ENCODE results near the gene TTC39A. TPM values are rescaled to one million over a fixed set of nuclear protein-coding genes. Genes with fewer than 3 reads are reported as not detected.
A peak's percentile ranks its signal among the peaks of the same experiment; 100 is the strongest.

TTC39A gene
- total and polyA plus RNA-seq, 4 experiments from 2014 or later = not detected

GRCh38 chr1:51336711-51337110 is 6.3 kb upstream of the TTC39A start:
- Histone ChIP-seq H3K27ac (ENCODE audit: low read depth, low read length) (no peak overlapping the region), H3K9me3 (ENCODE audit: control insufficient read depth in 1 of 2, low read length in 2 of 2) (no peaks in the 10 kb centered on the region), H3K36me3 (ENCODE audit: insufficient read depth, low read length) (no peaks in the 10 kb centered on the region), H3K4me3 (ENCODE audit: low read length in 2 of 2) (no peak overlapping the region), H3K27me3 (ENCODE audit: insufficient read depth, low read length) (no peaks in the 10 kb centered on the region), H3K4me1 (ENCODE audit: insufficient read depth, low read length) (no peaks in the 10 kb centered on the region)
- ChIA-PET POLR2A (ENCODE audit: partially characterized antibody) (no interaction called here), CTCF (ENCODE audit: partially characterized antibody) (no interaction called here)
- H3K9me3 Mint-ChIP-seq = peaks cover 0 to 2% (median 0%) of the 10 kb centered on the region in 8 donors
- DNase-seq = no peak
- no peaks in the 10 kb centered on the region for H3K4me1 Mint-ChIP-seq
- no peak overlapping the region for H3K27ac Mint-ChIP-seq
- peaks cover 0 to 16% of the 10 kb centered on the region in 2 donors for H3K27me3 Mint-ChIP-seq
- no peaks in the 10 kb centered on the region for H3K36me3 Mint-ChIP-seq
- no peak overlapping the region for H3K4me3 Mint-ChIP-seq
- intact Hi-C loops (cut with micrococcal nuclease) = no loop called here

GRCh38 chr1:51336004-51336403 is 5.6 kb upstream of the TTC39A start:
- POLR2A ChIA-PET (ENCODE audit: partially characterized antibody) = no interaction called here
- no peak overlapping the region for H3K27ac Mint-ChIP-seq
- peaks cover 3 to 4% (median 3%) of the 10 kb centered on the region in 4 donors for H3K4me1 Mint-ChIP-seq
- Histone ChIP-seq H3K36me3 (ENCODE audit: insufficient read depth, low read length) (no peaks in the 10 kb centered on the region), H3K4me3 (ENCODE audit: low read length in 2 of 2) (no peak overlapping the region), H3K27me3 (ENCODE audit: insufficient read depth, low read length) (peaks cover 3% of the 10 kb centered on the region), H3K4me1 (ENCODE audit: insufficient read depth, low read length) (peaks cover under 1% of the 10 kb centered on the region), H3K9me3 (ENCODE audit: control insufficient read depth in 1 of 2, low read length in 2 of 2) (no peaks in the 10 kb centered on the region), H3K27ac (ENCODE audit: low read depth, low read length) (no peak overlapping the region)
- peaks cover 0 to 2% of the 10 kb centered on the region in 2 donors for H3K36me3 Mint-ChIP-seq
- H3K9me3 Mint-ChIP-seq = peaks cover 0 to 2% (median 0%) of the 10 kb centered on the region in 8 donors
- intact Hi-C loops (cut with micrococcal nuclease) = no loop called here
- CTCF ChIA-PET (ENCODE audit: partially characterized antibody) = no interaction called here
- H3K27me3 Mint-ChIP-seq = peaks cover 4 to 16% of the 10 kb centered on the region in 2 donors
- no peak for DNase-seq
- H3K4me3 Mint-ChIP-seq = no peak overlapping the region

DNA sequence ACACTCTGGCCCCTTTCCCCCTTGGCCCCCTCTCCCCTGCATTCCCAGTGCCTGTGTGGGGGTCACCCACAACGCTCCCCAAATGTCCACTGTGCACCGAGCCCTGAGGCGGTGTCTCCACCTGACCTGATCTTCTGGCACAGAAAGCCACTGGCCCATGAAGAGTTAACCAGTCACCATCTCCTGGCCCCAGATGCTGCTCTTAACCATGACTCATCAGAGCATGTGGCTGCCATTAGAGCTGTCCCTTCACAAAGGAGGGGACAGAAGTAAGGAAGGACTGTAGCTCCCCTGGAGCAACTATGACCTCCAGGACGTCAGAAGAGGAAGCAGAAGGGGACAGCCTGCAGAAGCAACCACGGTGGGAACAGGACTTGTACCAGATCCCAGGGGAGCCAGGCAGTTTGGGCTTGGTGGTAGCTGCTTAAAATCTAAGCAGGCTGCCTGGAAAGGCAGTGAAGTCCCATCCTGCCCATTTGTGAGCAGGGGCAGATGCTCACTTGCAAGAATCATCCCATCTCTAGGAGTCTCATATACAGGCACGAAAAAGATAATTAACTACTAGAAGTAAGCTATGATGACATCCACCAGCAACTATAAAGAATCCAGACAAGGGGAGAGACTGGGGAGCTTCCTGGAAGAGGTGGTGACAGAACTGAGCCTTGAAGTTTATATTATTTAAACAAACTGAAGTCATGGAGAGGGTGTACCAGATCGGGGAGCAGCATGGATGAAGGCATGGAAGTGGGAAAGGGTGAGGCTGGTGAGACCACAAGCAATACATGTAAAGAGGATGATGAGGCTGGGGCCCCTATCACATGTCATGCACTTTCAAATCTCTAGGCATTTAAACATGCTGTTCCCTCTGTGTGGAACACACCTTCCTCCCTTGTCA is 1.1 kb upstream of the TTC39A start:
- no peak overlapping the region for H3K27ac ChIP-seq (ENCODE audit: low read depth, low read length)
- peaks cover 0 to 3% (median 0%) of the 10 kb centered on the region in 8 donors for H3K9me3 Mint-ChIP-seq
- no peaks in the 10 kb centered on the region for H3K36me3 ChIP-seq (ENCODE audit: insufficient read depth, low read length)
- no peak overlapping the region for H3K4me3 ChIP-seq (ENCODE audit: low read length in 2 of 2)
- peaks cover 2% of the 10 kb centered on the region in 2 donors for H3K36me3 Mint-ChIP-seq
- DNase-seq = no peak
- intact Hi-C loops (cut with micrococcal nuclease) = no loop called here
- peaks cover 3 to 13% (median 8%) of the 10 kb centered on the region in 4 donors for H3K4me1 Mint-ChIP-seq
- H3K27ac Mint-ChIP-seq = peak overlapping the region in 1 of 7 donors; percentile 64
- H3K4me3 Mint-ChIP-seq = peak overlapping the region; percentile 72 to 90 (median 83)
- no peaks in the 10 kb centered on the region for H3K9me3 ChIP-seq (ENCODE audit: control insufficient read depth in 1 of 2, low read length in 2 of 2)
- H3K27me3 ChIP-seq (ENCODE audit: insufficient read depth, low read length) = peaks cover 14% of the 10 kb centered on the region
- peaks cover 15 to 26% of the 10 kb centered on the region in 2 donors for H3K27me3 Mint-ChIP-seq
- peaks cover 5% of the 10 kb centered on the region for H3K4me1 ChIP-seq (ENCODE audit: insufficient read depth, low read length)
- CTCF ChIA-PET (ENCODE audit: partially characterized antibody) = no interaction called here
- POLR2A ChIA-PET (ENCODE audit: partially characterized antibody) = interaction anchor here (0.5 kb wide), 1 partner anchor 115 kb away, joined by 4 read pairs; no protein-coding TSS in a partner anchor

- CTCF ChIA-PET (ENCODE audit: partially characterized antibody) = no interaction called here
Measured at GRCh38 chr1:51329443-51330325, 678 bp downstream of the TTC39A start.

GRCh38 chr1:51328926-51329325 is 1.4 kb downstream of the TTC39A start:
- peaks cover 14% of the 10 kb centered on the region for H3K27me3 ChIP-seq (ENCODE audit: insufficient read depth, low read length)
- no peak overlapping the region for H3K4me3 ChIP-seq (ENCODE audit: low read length in 2 of 2)
- ChIA-PET CTCF (ENCODE audit: partially characterized antibody) (no interaction called here), POLR2A (ENCODE audit: partially characterized antibody) (no interaction called here)
- Mint-ChIP-seq H3K9me3 (peaks cover 0 to 3% (median 0%) of the 10 kb centered on the region in 8 donors), H3K4me3 (peak overlapping the region in 6 of 8 donors; percentile 43 to 73 (median 58)), H3K27ac (no peak overlapping the region), H3K36me3 (peaks cover 2% of the 10 kb centered on the region in 2 donors), H3K4me1 (peaks cover 3 to 13% (median 8%) of the 10 kb centered on the region in 4 donors), H3K27me3 (peaks cover 19 to 27% of the 10 kb centered on the region in 2 donors)
- intact Hi-C loops (cut with micrococcal nuclease) = no loop called here
- H3K9me3 ChIP-seq (ENCODE audit: control insufficient read depth in 1 of 2, low read length in 2 of 2) = no peaks in the 10 kb centered on the region
- no peaks in the 10 kb centered on the region for H3K36me3 ChIP-seq (ENCODE audit: insufficient read depth, low read length)
- H3K27ac ChIP-seq (ENCODE audit: low read depth, low read length) = no peak overlapping the region
- DNase-seq = no peak
- peaks cover 5% of the 10 kb centered on the region for H3K4me1 ChIP-seq (ENCODE audit: insufficient read depth, low read length)

More at GRCh38 chr1:51329443-51330325, 678 bp downstream of the TTC39A start:
- peaks cover 14% of the 10 kb centered on the region for H3K27me3 ChIP-seq (ENCODE audit: insufficient read depth, low read length)
- POLR2A ChIA-PET (ENCODE audit: partially characterized antibody) = no interaction called here
- peaks cover 0 to 3% (median 0%) of the 10 kb centered on the region in 8 donors for H3K9me3 Mint-ChIP-seq
- H3K27ac ChIP-seq (ENCODE audit: low read depth, low read length) = no peak overlapping the region
- H3K4me3 ChIP-seq (ENCODE audit: low read length in 2 of 2) = no peak overlapping the region
- peaks cover 5% of the 10 kb centered on the region for H3K4me1 ChIP-seq (ENCODE audit: insufficient read depth, low read length)
- peaks cover 3 to 13% (median 8%) of the 10 kb centered on the region in 4 donors for H3K4me1 Mint-ChIP-seq
- H3K36me3 ChIP-seq (ENCODE audit: insufficient read depth, low read length) = no peaks in the 10 kb centered on the region
- H3K27ac Mint-ChIP-seq = no peak overlapping the region
- H3K4me3 Mint-ChIP-seq = peak overlapping the region; percentile 15 to 69 (median 50)
- intact Hi-C loops (cut with micrococcal nuclease) = no loop called here
- no peak for DNase-seq
- peaks cover 2% of the 10 kb centered on the region in 2 donors for H3K36me3 Mint-ChIP-seq
- H3K27me3 Mint-ChIP-seq = peaks cover 19 to 27% of the 10 kb centered on the region in 2 donors
- no peaks in the 10 kb centered on the region for H3K9me3 ChIP-seq (ENCODE audit: control insufficient read depth in 1 of 2, low read length in 2 of 2)

DNA sequence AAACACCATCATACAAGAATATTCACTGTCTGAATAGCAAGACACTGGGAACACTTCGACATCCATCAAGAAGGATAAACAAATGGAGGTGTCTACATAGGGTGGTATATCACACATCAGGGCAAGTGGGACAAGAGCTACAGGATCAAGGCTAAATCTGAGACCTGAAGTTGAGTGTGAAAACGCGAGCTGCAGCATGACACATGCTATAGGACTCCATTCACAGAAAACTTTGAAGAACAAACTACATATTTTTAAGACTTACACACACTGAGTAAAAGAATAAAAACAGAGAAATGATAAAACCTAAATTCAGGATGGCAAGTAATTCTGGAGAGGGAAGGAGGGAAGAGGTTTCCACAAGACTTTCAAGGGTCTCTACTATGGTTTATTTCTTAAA is 2.1 kb downstream of the TTC39A start:
- no peak overlapping the region for H3K4me3 ChIP-seq (ENCODE audit: low read length in 2 of 2)
- peaks cover 14% of the 10 kb centered on the region for H3K27me3 ChIP-seq (ENCODE audit: insufficient read depth, low read length)
- H3K4me1 ChIP-seq (ENCODE audit: insufficient read depth, low read length) = peaks cover 5% of the 10 kb centered on the region
- DNase-seq = no peak
- H3K9me3 Mint-ChIP-seq = peaks cover 0 to 3% (median 0%) of the 10 kb centered on the region in 8 donors
- H3K36me3 ChIP-seq (ENCODE audit: insufficient read depth, low read length) = no peaks in the 10 kb centered on the region
- H3K27ac ChIP-seq (ENCODE audit: low read depth, low read length) = no peak overlapping the region
- peaks cover 19 to 27% of the 10 kb centered on the region in 2 donors for H3K27me3 Mint-ChIP-seq
- no peak overlapping the region for H3K4me3 Mint-ChIP-seq
- POLR2A ChIA-PET (ENCODE audit: partially characterized antibody) = no interaction called here
- H3K9me3 ChIP-seq (ENCODE audit: control insufficient read depth in 1 of 2, low read length in 2 of 2) = no peaks in the 10 kb centered on the region
- intact Hi-C loops (cut with micrococcal nuclease) = no loop called here
- peaks cover 3 to 13% (median 8%) of the 10 kb centered on the region in 4 donors for H3K4me1 Mint-ChIP-seq
- peaks cover 2% of the 10 kb centered on the region in 2 donors for H3K36me3 Mint-ChIP-seq
- CTCF ChIA-PET (ENCODE audit: partially characterized antibody) = no interaction called here
- H3K27ac Mint-ChIP-seq = no peak overlapping the region

GRCh38 chr1:51327386-51327785 is 3.0 kb downstream of the TTC39A start:
- H3K36me3 Mint-ChIP-seq = peaks cover 2% of the 10 kb centered on the region in 2 donors
- Histone ChIP-seq H3K27me3 (ENCODE audit: insufficient read depth, low read length) (peaks cover 14% of the 10 kb centered on the region), H3K27ac (ENCODE audit: low read depth, low read length) (no peak overlapping the region), H3K4me3 (ENCODE audit: low read length in 2 of 2) (no peak overlapping the region), H3K9me3 (ENCODE audit: control insufficient read depth in 1 of 2, low read length in 2 of 2) (no peaks in the 10 kb centered on the region), H3K4me1 (ENCODE audit: insufficient read depth, low read length) (peaks cover 5% of the 10 kb centered on the region), H3K36me3 (ENCODE audit: insufficient read depth, low read length) (no peaks in the 10 kb centered on the region)
- H3K4me1 Mint-ChIP-seq = peaks cover 3 to 13% (median 8%) of the 10 kb centered on the region in 4 donors
- H3K27me3 Mint-ChIP-seq = peaks cover 19 to 27% of the 10 kb centered on the region in 2 donors
- CTCF ChIA-PET (ENCODE audit: partially characterized antibody) = no interaction called here
- H3K27ac Mint-ChIP-seq = no peak overlapping the region
- H3K4me3 Mint-ChIP-seq = no peak overlapping the region
- no peak for DNase-seq
- POLR2A ChIA-PET (ENCODE audit: partially characterized antibody) = no interaction called here
- intact Hi-C loops (cut with micrococcal nuclease) = no loop called here
- peaks cover 0 to 3% (median 0%) of the 10 kb centered on the region in 8 donors for H3K9me3 Mint-ChIP-seq

All from CD4-positive, alpha-beta memory T cell (primary cell).